Lower lobe of right lung (tissue), 2 donors: ENCODE data around the gene FOXP1. TPM values are rescaled to one million over a fixed set of nuclear protein-coding genes. Genes with fewer than 3 reads are reported as not detected.

Source experiments
- ATAC-seq, 2 donors: fragments of 200-7000 bp; cut with Tn5 transposase; one replicate each; pipeline ENCODE4 v1.9.1; 2020 to 2022; ENCODE audit warnings: mild to moderate bottlenecking in 2 of 2, moderate library complexity in 2 of 2
- DNase-seq: peaks from one replicate; pipeline ENCODE4 v3.0.0-alpha.2; 2020
- H3K27ac ChIP-seq: fragments of 200-600 bp; one replicate; pipeline ENCODE4 v1.8.0; 2022
- H3K27me3 ChIP-seq: fragments of 200-600 bp; one replicate; pipeline ENCODE4 v1.8.0; 2022; ENCODE audit warnings: low read depth
- H3K36me3 ChIP-seq: fragments of 200-600 bp; one replicate; pipeline ENCODE4 v1.8.0; 2022; ENCODE audit warnings: mild to moderate bottlenecking
- H3K4me1 ChIP-seq: fragments of 200-600 bp; one replicate; pipeline ENCODE4 v1.8.0; 2022
- H3K4me3 ChIP-seq: fragments of 200-600 bp; one replicate; pipeline ENCODE4 v1.8.0; 2022; ENCODE audit warnings: mild to moderate bottlenecking
- H3K9me3 ChIP-seq: fragments of 200-600 bp; one replicate; pipeline ENCODE4 v1.8.0; 2022
- CTCF ChIP-seq: fragments of 200-600 bp; IDR thresholded peaks from one replicate; pipeline ENCODE4 v1.8.0; 2022; ENCODE audit warnings: antibody characterized with exemption, mild to moderate bottlenecking
- intact Hi-C: fragments of 100-400 bp; cut with DNase I; formaldehyde crosslinking; loops from one replicate; pipeline ENCODE4 v1.11.0; 2022
- total RNA-seq: library from RNA; stranded (reverse); fragmentation: NEBNext Ultra II Directional; extraction: Animal tissue kit (Norgen Biotek cat#: 25700); gene quantifications from one replicate; pipeline ENCODE4 v1.2.1, GENCODE V29; 2021
- donor health status: DM: no; HTN: yes; CAD: no; lungs with severe emphysema.

FOXP1 gene
- total RNA-seq, 1 donor from 2014 or later = 138 TPM

GRCh38 chr3:71011565-71012287 is 571.8 kb downstream of the FOXP1 start:
- Histone ChIP-seq H3K27ac (peak overlapping the region; percentile 9), H3K36me3 (peaks cover 16% of the 10 kb centered on the region), H3K4me1 (peaks cover 45% of the 10 kb centered on the region), H3K9me3 (no peaks in the 10 kb centered on the region), H3K4me3 (no peak overlapping the region), H3K27me3 (no peaks in the 10 kb centered on the region)
- ATAC-seq = no peak
- intact Hi-C loops = no loop called here
- no peak for TF ChIP-seq CTCF
- no peak for DNase-seq

GRCh38 chr3:71010726-71011455 is 572.6 kb downstream of the FOXP1 start:
- no peaks in the 10 kb centered on the region for H3K27me3 ChIP-seq
- no peak overlapping the region for H3K4me3 ChIP-seq
- TF ChIP-seq CTCF = no peak
- H3K9me3 ChIP-seq = no peaks in the 10 kb centered on the region
- ATAC-seq (no peak), DNase-seq (no peak)
- peak overlapping the region; percentile 9 for H3K27ac ChIP-seq
- intact Hi-C loops = no loop called here
- peaks cover 16% of the 10 kb centered on the region for H3K36me3 ChIP-seq
- peaks cover 45% of the 10 kb centered on the region for H3K4me1 ChIP-seq

GRCh38 chr3:71008350-71008935 is 575.1 kb downstream of the FOXP1 start:
- intact Hi-C loops = loop anchor here (5.0 kb wide), 1 partner anchor 59 kb away; no protein-coding TSS in a partner anchor
- no peaks in the 10 kb centered on the region for H3K27me3 ChIP-seq
- ATAC-seq = no peak
- H3K36me3 ChIP-seq = no peaks in the 10 kb centered on the region
- no peak overlapping the region for H3K27ac ChIP-seq
- H3K4me1 ChIP-seq = peaks cover 47% of the 10 kb centered on the region
- no peak overlapping the region for H3K4me3 ChIP-seq
- DNase-seq = no peak
- TF ChIP-seq CTCF = no peak
- H3K9me3 ChIP-seq = no peaks in the 10 kb centered on the region

GRCh38 chr3:71006810-71007785 is 576.4 kb downstream of the FOXP1 start:
- Histone ChIP-seq H3K9me3 (no peaks in the 10 kb centered on the region), H3K4me3 (no peak overlapping the region), H3K4me1 (peaks cover 46% of the 10 kb centered on the region), H3K36me3 (no peaks in the 10 kb centered on the region), H3K27ac (peak overlapping the region; percentile 44), H3K27me3 (no peaks in the 10 kb centered on the region)
- intact Hi-C loops = loop anchor here (5.0 kb wide), 1 partner anchor 60 kb away; no protein-coding TSS in a partner anchor
- TF ChIP-seq CTCF = peak; percentile 53
- DNase-seq (no peak), ATAC-seq (peak; percentile 82 to 86)
